Naive B cell (primary cell): ENCODE results near the gene NOD2. TPM values are rescaled to one million over a fixed set of nuclear protein-coding genes. Genes with fewer than 3 reads are reported as not detected.
A peak's percentile ranks its signal among the peaks of the same experiment; 100 is the strongest.

Source experiments
- ATAC-seq, 2 donors: fragments of 150-1000 bp; cut with Tn5 transposase; 2 replicates each; pipeline ENCODE4 v1.10.0; 2021; ENCODE audit warnings: low read depth in 2 of 2, mild to moderate bottlenecking in 2 of 2, moderate library complexity in 2 of 2
- DNase-seq: peaks from one replicate; pipeline ENCODE4 v3.0.0; 2022
- H3K27ac Mint-ChIP-seq, 6 donors: one replicate each; pipeline ENCODE4 v1.8.0; 2020 to 2022; ENCODE audit warnings: mild to moderate bottlenecking in 6 of 6, mixed read lengths in 6 of 6, moderate library complexity in 5 of 6, inconsistent platforms in 2 of 6
- H3K27me3 Mint-ChIP-seq, 3 donors: one replicate each; pipeline ENCODE4 v1.8.0; 2021 to 2022; ENCODE audit warnings: mixed read lengths in 3 of 3, mild to moderate bottlenecking in 1 of 3
- H3K36me3 Mint-ChIP-seq, 2 donors: one replicate each; pipeline ENCODE4 v1.8.0; 2020 to 2022; ENCODE audit warnings: mixed read lengths in 2 of 2, inconsistent platforms in 1 of 2, mild to moderate bottlenecking in 1 of 2
- H3K4me1 Mint-ChIP-seq, 3 donors: one replicate each; pipeline ENCODE4 v1.8.0; 2020 to 2022; ENCODE audit warnings: mixed read lengths in 3 of 3, inconsistent platforms in 1 of 3, mild to moderate bottlenecking in 1 of 3, moderate library complexity in 1 of 3
- H3K4me3 Mint-ChIP-seq, 8 donors: one replicate each; pipeline ENCODE4 v1.8.0; 2020 to 2022; ENCODE audit warnings: mild to moderate bottlenecking in 8 of 8, mixed read lengths in 8 of 8, moderate library complexity in 8 of 8, inconsistent platforms in 2 of 8
- H3K9me3 Mint-ChIP-seq, 7 donors: one replicate each; pipeline ENCODE4 v1.8.0; 2020 to 2022; ENCODE audit warnings: mixed read lengths in 7 of 7, mild to moderate bottlenecking in 5 of 7, inconsistent platforms in 2 of 7, moderate library complexity in 1 of 7
- polyA plus RNA-seq, 6 donors: library from polyadenylated mRNA; unstranded; fragments of 300-500 nt; fragmentation: Illumina TruSeq; gene quantifications; one replicate each; pipeline ENCODE4 v1.2.3, GENCODE V29; 2021; ENCODE audit warnings: low read depth in 6 of 6

The NOD2 gene
- polyA plus RNA-seq, result under 1 TPM in 4 of 6 donors, not detected in 2; 0.07 to 0.25 (median 0.16) TPM

- Mint-ChIP-seq H3K36me3 (peaks cover 0 to 10% of the 10 kb centered on the region in 2 donors), H3K27ac (peak within 1 kb of the TSS; percentile 16 to 91 (median 70)), H3K4me3 (peak within 1 kb of the TSS; percentile 71 to 92 (median 80)), H3K4me1 (peaks cover 40 to 46% (median 44%) of the 10 kb centered on the region in 3 donors), H3K27me3 (peaks cover 10 to 26% (median 23%) of the 10 kb centered on the region in 3 donors), H3K9me3 (no peaks in the 10 kb centered on the region)
- ATAC-seq, result peak; percentile 57 to 63
- DNase-seq, result no peak
Observed at GRCh38 chr16:50692999-50693781, at the start of gene NOD2. TSS of gene NOD2 (plus strand) at chr16:50693606. CDS start at chr16:50699496, 5,890 bp downstream.

- H3K36me3 Mint-ChIP-seq, result no peaks in the 10 kb centered on the region
- ATAC-seq (no peak), DNase-seq (no peak)
- H3K4me3 Mint-ChIP-seq, result no peak overlapping the region
- H3K4me1 Mint-ChIP-seq, result peaks cover 0 to 3% (median 0%) of the 10 kb centered on the region in 3 donors
- H3K27me3 Mint-ChIP-seq, result peaks cover 3 to 23% (median 16%) of the 10 kb centered on the region in 3 donors
- H3K27ac Mint-ChIP-seq, result no peak overlapping the region
- H3K9me3 Mint-ChIP-seq, result no peaks in the 10 kb centered on the region
Observed at GRCh38 chr16:50644245-50644644, 49.2 kb upstream of the NOD2 start.

- ATAC-seq, result peak; percentile 71 to 72
- DNase-seq, result peak; percentile 35
- peak overlapping the region in 1 of 6 donors; percentile 57 for H3K27ac Mint-ChIP-seq
- peaks cover 0 to 3% (median 0%) of the 10 kb centered on the region in 3 donors for H3K4me1 Mint-ChIP-seq
- no peaks in the 10 kb centered on the region for H3K9me3 Mint-ChIP-seq
- H3K27me3 Mint-ChIP-seq, result peaks cover 3 to 23% (median 14%) of the 10 kb centered on the region in 3 donors
- no peak overlapping the region for H3K4me3 Mint-ChIP-seq
- no peaks in the 10 kb centered on the region for H3K36me3 Mint-ChIP-seq
Observed at GRCh38 chr16:50644729-50645128, 48.7 kb upstream of the NOD2 start.

GRCh38 chr16:50645563-50646220 lies 47.7 kb upstream of the NOD2 start:
- H3K4me3 Mint-ChIP-seq, result no peak overlapping the region

GRCh38 chr16:50646345-50646744 lies 47.1 kb upstream of the NOD2 start:
- no peaks in the 10 kb centered on the region for H3K9me3 Mint-ChIP-seq
- H3K36me3 Mint-ChIP-seq, result no peaks in the 10 kb centered on the region
- peaks cover 0 to 3% (median 0%) of the 10 kb centered on the region in 3 donors for H3K4me1 Mint-ChIP-seq
- H3K27me3 Mint-ChIP-seq, result peaks cover 3 to 17% (median 6%) of the 10 kb centered on the region in 3 donors
- H3K4me3 Mint-ChIP-seq, result no peak overlapping the region
- H3K27ac Mint-ChIP-seq, result peak overlapping the region in 2 of 6 donors; percentile 44 to 48
- no peak for ATAC-seq
- no peak for DNase-seq

More at GRCh38 chr16:50645563-50646220, 47.7 kb upstream of the NOD2 start:
- Mint-ChIP-seq H3K9me3 (no peaks in the 10 kb centered on the region), H3K36me3 (no peaks in the 10 kb centered on the region), H3K4me1 (peaks cover 0 to 3% (median 0%) of the 10 kb centered on the region in 3 donors), H3K27ac (no peak overlapping the region), H3K27me3 (peaks cover 3 to 23% (median 11%) of the 10 kb centered on the region in 3 donors)
- DNase-seq (no peak), ATAC-seq (no peak)

- H3K36me3 Mint-ChIP-seq, result peaks cover 0 to 8% of the 10 kb centered on the region in 2 donors
- no peaks in the 10 kb centered on the region for H3K4me1 Mint-ChIP-seq
- DNase-seq (no peak), ATAC-seq (no peak)
- H3K27ac Mint-ChIP-seq, result no peak overlapping the region
- peaks cover 0 to 8% (median 6%) of the 10 kb centered on the region in 3 donors for H3K27me3 Mint-ChIP-seq
- H3K4me3 Mint-ChIP-seq, result peak overlapping the region in 1 of 8 donors; percentile 75
- peaks cover 0 to 6% (median 2%) of the 10 kb centered on the region in 7 donors for H3K9me3 Mint-ChIP-seq
Observed at GRCh38 chr16:50651835-50652438, 41.5 kb upstream of the NOD2 start.

GRCh38 chr16:50652836-50653425 lies 40.5 kb upstream of the NOD2 start:
- DNase-seq (no peak), ATAC-seq (no peak)
- Mint-ChIP-seq H3K36me3 (peaks cover 0 to 8% of the 10 kb centered on the region in 2 donors), H3K4me3 (no peak overlapping the region), H3K9me3 (peaks cover 0 to 6% (median 2%) of the 10 kb centered on the region in 7 donors), H3K4me1 (no peaks in the 10 kb centered on the region), H3K27me3 (peaks cover 0 to 8% (median 6%) of the 10 kb centered on the region in 3 donors), H3K27ac (peak overlapping the region in 1 of 6 donors; percentile 54)

GRCh38 chr16:50653633-50654519 lies 39.5 kb upstream of the NOD2 start:
- Mint-ChIP-seq H3K36me3 (peaks cover 0 to 8% of the 10 kb centered on the region in 2 donors), H3K4me3 (no peak overlapping the region), H3K27ac (no peak overlapping the region), H3K9me3 (peaks cover 0 to 6% (median 2%) of the 10 kb centered on the region in 7 donors), H3K27me3 (peaks cover 0 to 8% (median 6%) of the 10 kb centered on the region in 3 donors), H3K4me1 (no peaks in the 10 kb centered on the region)
- DNase-seq (no peak), ATAC-seq (no peak)

GRCh38 chr16:50655558-50656055 lies 37.8 kb upstream of the NOD2 start:
- Mint-ChIP-seq H3K4me1 (peaks cover 0 to 3% (median 0%) of the 10 kb centered on the region in 3 donors), H3K36me3 (peaks cover 0 to 8% of the 10 kb centered on the region in 2 donors), H3K27ac (peak overlapping the region in 1 of 6 donors; percentile 32), H3K4me3 (no peak overlapping the region), H3K9me3 (peaks cover 0 to 6% (median 2%) of the 10 kb centered on the region in 7 donors), H3K27me3 (peaks cover 0 to 1% (median under 1%) of the 10 kb centered on the region in 3 donors)
- no peak for ATAC-seq
- DNase-seq, result no peak

GRCh38 chr16:50657241-50657640 lies 36.2 kb upstream of the NOD2 start:
- H3K4me3 Mint-ChIP-seq, result no peak overlapping the region
- H3K27ac Mint-ChIP-seq, result no peak overlapping the region
- ATAC-seq, result no peak
- no peak for DNase-seq
- H3K27me3 Mint-ChIP-seq, result no peaks in the 10 kb centered on the region
- H3K9me3 Mint-ChIP-seq, result no peaks in the 10 kb centered on the region
- peaks cover 0 to 3% (median 0%) of the 10 kb centered on the region in 3 donors for H3K4me1 Mint-ChIP-seq
- H3K36me3 Mint-ChIP-seq, result peaks cover 0 to under 1% of the 10 kb centered on the region in 2 donors

GRCh38 chr16:50659806-50660205 lies 33.6 kb upstream of the NOD2 start:
- H3K27me3 Mint-ChIP-seq, result no peaks in the 10 kb centered on the region
- H3K27ac Mint-ChIP-seq, result no peak overlapping the region

More at GRCh38 chr16:50659806-50660205, 33.6 kb upstream of the NOD2 start:
- peaks cover 3 to 6% (median 4%) of the 10 kb centered on the region in 3 donors for H3K4me1 Mint-ChIP-seq
- no peaks in the 10 kb centered on the region for H3K36me3 Mint-ChIP-seq
- DNase-seq, result no peak
- no peaks in the 10 kb centered on the region for H3K9me3 Mint-ChIP-seq
- H3K4me3 Mint-ChIP-seq, result no peak overlapping the region
- no peak for ATAC-seq
